K562 (cell line): ENCODE results near the gene ATP5F1D. TPM values are rescaled to one million over a fixed set of nuclear protein-coding genes. Genes with fewer than 3 reads are reported as not detected.

ENCODE experiments used
- CUX1 ChIP-seq: fragments of 200-800 bp; sonication (Bioruptor generic); IDR thresholded peaks from 2 replicates; pipeline ENCODE4 v1.6.1; 2016; ENCODE audit warnings: missing genetic modification characterization, missing compliant biosample characterization
- DNMT1 ChIP-seq: fragments of 450-650 bp; IDR thresholded peaks from 2 replicates; pipeline ENCODE4 v1.6.1; 2016; ENCODE audit warnings: antibody characterized with exemption, mild to moderate bottlenecking
- GTF3C2 ChIP-seq: IDR thresholded peaks from 3 replicates; pipeline ENCODE4 v1.6.1; 2011; ENCODE audit warnings: borderline replicate concordance, mild to moderate bottlenecking, moderate library complexity; ENCODE audit not compliant: insufficient read length; ENCODE audit errors: extremely low read depth
- HNRNPLL ChIP-seq: fragments of 200-400 bp; formaldehyde crosslinking; IDR thresholded peaks from 2 replicates; pipeline ENCODE4 v1.6.1; 2017; ENCODE audit warnings: low read length, low read depth, mild to moderate bottlenecking; ENCODE audit not compliant: poor library complexity, severe bottlenecking
- NFXL1 ChIP-seq: fragments of 450-650 bp; formaldehyde crosslinking; IDR thresholded peaks from 2 replicates; pipeline ENCODE4 v1.4.0; 2021; ENCODE audit warnings: mild to moderate bottlenecking
- POLR2G ChIP-seq: fragments of 200-400 bp; formaldehyde crosslinking; IDR thresholded peaks from 2 replicates; pipeline ENCODE4 v1.6.1; 2017; ENCODE audit warnings: low read depth, mild to moderate bottlenecking, antibody characterized with exemption, low read length, moderate library complexity
- SP1 ChIP-seq: sonication (generic); formaldehyde crosslinking; IDR thresholded peaks from 2 replicates; pipeline ENCODE4 v1.8.1; 2022; ENCODE audit warnings: mild to moderate bottlenecking, missing genetic modification reagents
- TBL1XR1 ChIP-seq, 2 experiments: IDR thresholded peaks; 2 replicates each; pipeline ENCODE4 v1.6.1; 2012; ENCODE audit warnings: improper control_type of control experiment in 2 of 2, low read length in 2 of 2, mild to moderate bottlenecking in 1 of 2
- ZBTB2 ChIP-seq: fragments of 450-650 bp; IDR thresholded peaks from 2 replicates; pipeline ENCODE4 v1.6.1; 2016; ENCODE audit warnings: antibody characterized with exemption
- ZNF263 ChIP-seq: sonication (generic); formaldehyde crosslinking; IDR thresholded peaks from 2 replicates; pipeline ENCODE4 v1.8.0; 2022; ENCODE audit warnings: mild to moderate bottlenecking, missing genetic modification reagents, borderline replicate concordance
- polyA plus RNA-seq, 8 experiments: library from polyadenylated mRNA; depleted of rRNA in 4 of 8; stranded (reverse) in 5 of 8; unstranded in 3 of 8; fragments of >200 nt; fragmentation: Nextera tagmentation in 2 of 8; fragmentation: Illumina TruSeq in 1 of 8; extraction: Ambion mirVana in 2 of 8; extraction: Trizol in 1 of 8; gene quantifications; 2 replicates each; pipeline versions ENCODE4 v1.2.1 to v1.2.3, GENCODE V29; 2011 to 2014; ENCODE audit warnings: inconsistent platforms in 1 of 8, missing spikeins in 1 of 8
- total RNA-seq, 7 experiments: library from RNA; depleted of rRNA in 6 of 7; stranded (reverse); fragments of >200 nt in 6 of 7; fragmentation: Illumina TruSeq in 2 of 7; extraction: Trizol in 2 of 7; gene quantifications; 2 replicates each; pipeline versions ENCODE4 v1.2.1 to v1.2.3, GENCODE V29; 2011 to 2021; ENCODE audit warnings: low replicate concordance in 1 of 7
- TF ChIP-seq, protein P1 (sequence below), 2 experiments: fragments of 200-800 bp in 1 of 2; sonication (Bioruptor generic) in 1 of 2; sonication (generic) in 1 of 2; formaldehyde crosslinking in 1 of 2; IDR thresholded peaks in 1 of 2; conservative IDR thresholded peaks in 1 of 2; 2 replicates each; pipeline versions ENCODE4 v1.5.0 to v1.6.1; 2016 to 2020; ENCODE audit warnings: missing compliant biosample characterization in 1 of 2, missing genetic modification characterization in 1 of 2, missing genetic modification reagents in 1 of 2
- TF ChIP-seq, protein P2 (sequence below), 2 experiments: fragments of 450-650 bp; IDR thresholded peaks; 2 replicates each; pipeline ENCODE4 v1.6.1; 2016

The ATP5F1D gene
- total and polyA plus RNA-seq, 9 of the 15 experiments (the other 6 are each of a cell fraction or from before 2014, with no cell fraction given), result 3.9 to 409 (median 36.8) TPM

GRCh38 chr19:1251330-1252220, 10.0 kb downstream of the ATP5F1D start (continued):
- TF ChIP-seq HNRNPLL (no peak), TBL1XR1 (IDR thresholded peaks at IDR 0.05; ENCODE audit: low read length in 2 of 2) (peak in 1 of 2 experiments; percentile 30; a peak in 1 of 4 replicates), ZNF263 (peak; percentile 13; the same call in 1 of the 2 replicates), NFXL1 (CRISPR knock-in tag) (no peak), DNMT1 (no peak), ZBTB2 (0 out of 2 replicates have a peak, but pooled peaks have one; percentile 10), SP1 (CRISPR knock-in tag) (peak; percentile 49), CUX1 (CRISPR knock-in tag) (no peak), GTF3C2 (no peak), POLR2G (peak; percentile 74)
- TF ChIP-seq, protein P1, sequence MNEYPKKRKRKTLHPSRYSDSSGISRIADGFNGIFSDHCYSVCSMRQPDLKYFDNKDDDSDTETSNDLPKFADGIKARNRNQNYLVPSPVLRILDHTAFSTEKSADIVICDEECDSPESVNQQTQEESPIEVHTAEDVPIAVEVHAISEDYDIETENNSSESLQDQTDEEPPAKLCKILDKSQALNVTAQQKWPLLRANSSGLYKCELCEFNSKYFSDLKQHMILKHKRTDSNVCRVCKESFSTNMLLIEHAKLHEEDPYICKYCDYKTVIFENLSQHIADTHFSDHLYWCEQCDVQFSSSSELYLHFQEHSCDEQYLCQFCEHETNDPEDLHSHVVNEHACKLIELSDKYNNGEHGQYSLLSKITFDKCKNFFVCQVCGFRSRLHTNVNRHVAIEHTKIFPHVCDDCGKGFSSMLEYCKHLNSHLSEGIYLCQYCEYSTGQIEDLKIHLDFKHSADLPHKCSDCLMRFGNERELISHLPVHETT (CRISPR knock-in tag; conservative IDR thresholded peaks at IDR 0.05 in 1 of 2, IDR thresholded peaks at IDR 0.05 in 1 of 2), result no peak
- TF ChIP-seq, protein P2, sequence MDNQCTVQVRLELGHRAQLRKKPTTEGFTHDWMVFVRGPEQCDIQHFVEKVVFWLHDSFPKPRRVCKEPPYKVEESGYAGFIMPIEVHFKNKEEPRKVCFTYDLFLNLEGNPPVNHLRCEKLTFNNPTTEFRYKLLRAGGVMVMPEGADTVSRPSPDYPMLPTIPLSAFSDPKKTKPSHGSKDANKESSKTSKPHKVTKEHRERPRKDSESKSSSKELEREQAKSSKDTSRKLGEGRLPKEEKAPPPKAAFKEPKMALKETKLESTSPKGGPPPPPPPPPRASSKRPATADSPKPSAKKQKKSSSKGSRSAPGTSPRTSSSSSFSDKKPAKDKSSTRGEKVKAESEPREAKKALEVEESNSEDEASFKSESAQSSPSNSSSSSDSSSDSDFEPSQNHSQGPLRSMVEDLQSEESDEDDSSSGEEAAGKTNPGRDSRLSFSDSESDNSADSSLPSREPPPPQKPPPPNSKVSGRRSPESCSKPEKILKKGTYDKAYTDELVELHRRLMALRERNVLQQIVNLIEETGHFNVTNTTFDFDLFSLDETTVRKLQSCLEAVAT (IDR thresholded peaks at IDR 0.05), result no peak
